Suprapubic skin (tissue), 4 donors: Measurements from ENCODE around the gene NBPF26.
"Not testable (repeated sequence)": the region's sequence is repeated elsewhere in the genome, so short reads cannot be mapped to it uniquely, and the experiment has no call there.

Experiments used
- POLR2A ChIP-seq, 2 donors: fragments of 450-650 bp; IDR thresholded peaks; one replicate each; pipeline ENCODE4 v1.6.1; 2017; ENCODE audit warnings: antibody characterized with exemption in 2 of 2, mild to moderate bottlenecking in 2 of 2, moderate library complexity in 2 of 2
- POLR2AphosphoS5 ChIP-seq, 3 donors: sonication (generic); formaldehyde crosslinking; IDR thresholded peaks; one replicate each; pipeline ENCODE4 v1.6.1; 2017; ENCODE audit warnings: antibody characterized with exemption in 3 of 3
- TF ChIP-seq, protein P1 (sequence below), 2 donors: fragments of 200-600 bp in 1 of 2; fragments of 450-650 bp in 1 of 2; sonication (generic) in 1 of 2; IDR thresholded peaks; one replicate each; pipeline ENCODE4 v1.5.1; 2016 to 2019; ENCODE audit warnings: antibody characterized with exemption in 2 of 2, mild to moderate bottlenecking in 1 of 2, moderate library complexity in 1 of 2

DNA sequence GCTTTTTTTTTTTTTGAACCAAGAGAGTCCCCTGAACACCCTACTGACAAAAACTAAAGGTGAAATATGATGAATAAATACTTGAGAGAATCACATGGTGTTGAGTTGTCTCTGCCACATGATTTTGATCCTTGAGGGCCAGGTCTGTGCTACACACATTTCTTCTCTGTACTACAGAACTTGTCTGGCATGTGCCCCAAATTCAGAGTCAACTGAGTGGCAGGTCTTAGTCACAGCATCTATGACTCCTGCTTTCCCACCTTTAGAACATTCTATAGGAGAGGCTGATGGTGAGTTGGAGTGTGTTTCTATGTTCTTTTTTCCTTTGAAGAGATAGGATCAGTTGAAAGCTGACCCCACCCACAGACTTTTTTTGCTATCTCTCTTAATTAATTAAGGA, 5.1 kb downstream of the NBPF26 start:
- TF ChIP-seq POLR2AphosphoS5, POLR2A (IDR thresholded peaks at IDR 0.05): not testable (repeated sequence)
- TF ChIP-seq, protein P1, sequence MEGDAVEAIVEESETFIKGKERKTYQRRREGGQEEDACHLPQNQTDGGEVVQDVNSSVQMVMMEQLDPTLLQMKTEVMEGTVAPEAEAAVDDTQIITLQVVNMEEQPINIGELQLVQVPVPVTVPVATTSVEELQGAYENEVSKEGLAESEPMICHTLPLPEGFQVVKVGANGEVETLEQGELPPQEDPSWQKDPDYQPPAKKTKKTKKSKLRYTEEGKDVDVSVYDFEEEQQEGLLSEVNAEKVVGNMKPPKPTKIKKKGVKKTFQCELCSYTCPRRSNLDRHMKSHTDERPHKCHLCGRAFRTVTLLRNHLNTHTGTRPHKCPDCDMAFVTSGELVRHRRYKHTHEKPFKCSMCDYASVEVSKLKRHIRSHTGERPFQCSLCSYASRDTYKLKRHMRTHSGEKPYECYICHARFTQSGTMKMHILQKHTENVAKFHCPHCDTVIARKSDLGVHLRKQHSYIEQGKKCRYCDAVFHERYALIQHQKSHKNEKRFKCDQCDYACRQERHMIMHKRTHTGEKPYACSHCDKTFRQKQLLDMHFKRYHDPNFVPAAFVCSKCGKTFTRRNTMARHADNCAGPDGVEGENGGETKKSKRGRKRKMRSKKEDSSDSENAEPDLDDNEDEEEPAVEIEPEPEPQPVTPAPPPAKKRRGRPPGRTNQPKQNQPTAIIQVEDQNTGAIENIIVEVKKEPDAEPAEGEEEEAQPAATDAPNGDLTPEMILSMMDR (IDR thresholded peaks at IDR 0.05) = not testable (repeated sequence)
